SU-DHL-6 (cell line): ENCODE measurements around the gene PATZ1.

Experiments used
- CTCF ChIP-seq: fragments of 200-600 bp; sonication (generic); IDR thresholded peaks from one replicate; pipeline ENCODE4 v1.5.1; 2017; ENCODE audit warnings: antibody characterized with exemption, mild to moderate bottlenecking, low read length, moderate library complexity; ENCODE audit not compliant: insufficient read depth, poor library complexity, severe bottlenecking
- EZH2phosphoT487 ChIP-seq: fragments of 200-600 bp; sonication (generic), shearing (Covaris generic); conservative IDR thresholded peaks from 2 replicates; pipeline ENCODE4 v1.6.1; 2018; ENCODE audit warnings: mild to moderate bottlenecking, antibody characterized with exemption, low read length, moderate library complexity, mixed read lengths

GRCh38 chr22:31344578-31345330 is 1.4 kb downstream of the PATZ1 start:
- TF ChIP-seq CTCF, result no peak
- TF ChIP-seq EZH2phosphoT487, result no peak
